Nephron (organoid): Measurements from ENCODE around the gene TECRL.

Experiments
- H3K27ac Mint-ChIP-seq, 3 experiments: 2 replicates each; pipeline ENCODE4 v1.8.0; 2020; ENCODE audit warnings: mixed read lengths in 3 of 3, mild to moderate bottlenecking in 2 of 3, moderate library complexity in 1 of 3
- H3K27me3 Mint-ChIP-seq: 2 replicates; pipeline ENCODE4 v1.8.0; 2021; ENCODE audit warnings: low read depth, mild to moderate bottlenecking, moderate library complexity, mixed read lengths
- H3K36me3 Mint-ChIP-seq: 2 replicates; pipeline ENCODE4 v1.8.0; 2020; ENCODE audit warnings: low read depth, mixed read lengths
- H3K4me1 Mint-ChIP-seq: 2 replicates; pipeline ENCODE4 v1.8.0; 2020; ENCODE audit warnings: mixed read lengths
- H3K4me3 Mint-ChIP-seq, 3 experiments: 2 replicates each; pipeline ENCODE4 v1.8.0; 2020; ENCODE audit warnings: mild to moderate bottlenecking in 3 of 3, mixed read lengths in 3 of 3, moderate library complexity in 2 of 3
- H3K9me3 Mint-ChIP-seq: 2 replicates; pipeline ENCODE4 v1.8.0; 2020; ENCODE audit warnings: mixed read lengths
- CTCF ChIP-seq, 3 experiments: fragments of 200-600 bp; sonication (generic); IDR thresholded peaks; one replicate each; pipeline ENCODE4 v1.5.0; 2021; ENCODE audit warnings: antibody characterized with exemption in 3 of 3; ENCODE audit not compliant: unreplicated experiment in 3 of 3

The TECRL gene

GRCh38 chr4:64266263-64266662 is 143.0 kb downstream of the TECRL start:
- no peaks in the 10 kb centered on the region for H3K4me1 Mint-ChIP-seq
- no peaks in the 10 kb centered on the region for H3K27me3 Mint-ChIP-seq

GRCh38 chr4:64251781-64252180 is 157.5 kb downstream of the TECRL start:
- no peaks in the 10 kb centered on the region for H3K27me3 Mint-ChIP-seq
- H3K27ac Mint-ChIP-seq, result peak overlapping the region in 2 of 3 experiments; percentile 55 to 70
- TF ChIP-seq CTCF (IDR thresholded peaks at IDR 0.05; ENCODE audit: unreplicated experiment in 3 of 3), result no peak
- H3K4me1 Mint-ChIP-seq, result peaks cover 4% of the 10 kb centered on the region
- no peak overlapping the region for H3K4me3 Mint-ChIP-seq
- H3K36me3 Mint-ChIP-seq, result no peaks in the 10 kb centered on the region
- H3K9me3 Mint-ChIP-seq, result peaks cover 14% of the 10 kb centered on the region

More at GRCh38 chr4:64266263-64266662, 143.0 kb downstream of the TECRL start:
- Mint-ChIP-seq H3K4me3 (no peak overlapping the region), H3K27ac (no peak overlapping the region), H3K36me3 (no peaks in the 10 kb centered on the region), H3K9me3 (no peaks in the 10 kb centered on the region)
- no peak for TF ChIP-seq CTCF (IDR thresholded peaks at IDR 0.05; ENCODE audit: unreplicated experiment in 3 of 3)

- no peak overlapping the region for H3K4me3 Mint-ChIP-seq
- peaks cover 14% of the 10 kb centered on the region for H3K9me3 Mint-ChIP-seq
- H3K27ac Mint-ChIP-seq, result no peak overlapping the region
- TF ChIP-seq CTCF (IDR thresholded peaks at IDR 0.05; ENCODE audit: unreplicated experiment in 3 of 3), result no peak
- no peaks in the 10 kb centered on the region for H3K27me3 Mint-ChIP-seq
- H3K4me1 Mint-ChIP-seq, result peaks cover 4% of the 10 kb centered on the region
- no peaks in the 10 kb centered on the region for H3K36me3 Mint-ChIP-seq
These were observed 158.8 kb downstream of the TECRL start for GRCh38 chr4:64250488-64250887.

GRCh38 chr4:64250061-64250460 is 159.2 kb downstream of the TECRL start:
- no peak for TF ChIP-seq CTCF (IDR thresholded peaks at IDR 0.05; ENCODE audit: unreplicated experiment in 3 of 3)
- H3K4me3 Mint-ChIP-seq, result no peak overlapping the region
- H3K36me3 Mint-ChIP-seq, result no peaks in the 10 kb centered on the region
- no peak overlapping the region for H3K27ac Mint-ChIP-seq
- peaks cover 4% of the 10 kb centered on the region for H3K4me1 Mint-ChIP-seq
- peaks cover 14% of the 10 kb centered on the region for H3K9me3 Mint-ChIP-seq
- H3K27me3 Mint-ChIP-seq, result no peaks in the 10 kb centered on the region

GRCh38 chr4:64248186-64248585 is 161.1 kb downstream of the TECRL start:
- H3K27ac Mint-ChIP-seq, result no peak overlapping the region
- no peaks in the 10 kb centered on the region for H3K36me3 Mint-ChIP-seq
- TF ChIP-seq CTCF (IDR thresholded peaks at IDR 0.05; ENCODE audit: unreplicated experiment in 3 of 3), result no peak
- peaks cover 14% of the 10 kb centered on the region for H3K9me3 Mint-ChIP-seq
- no peaks in the 10 kb centered on the region for H3K27me3 Mint-ChIP-seq
- no peak overlapping the region for H3K4me3 Mint-ChIP-seq
- H3K4me1 Mint-ChIP-seq, result peaks cover 4% of the 10 kb centered on the region

- TF ChIP-seq CTCF (IDR thresholded peaks at IDR 0.05; ENCODE audit: unreplicated experiment in 3 of 3), result no peak
- peaks cover 3% of the 10 kb centered on the region for H3K36me3 Mint-ChIP-seq
- H3K27me3 Mint-ChIP-seq, result no peaks in the 10 kb centered on the region
- no peaks in the 10 kb centered on the region for H3K4me1 Mint-ChIP-seq
- no peak overlapping the region for H3K4me3 Mint-ChIP-seq
- peaks cover 59% of the 10 kb centered on the region for H3K9me3 Mint-ChIP-seq
- no peak overlapping the region for H3K27ac Mint-ChIP-seq
These were observed 178.4 kb downstream of the TECRL start for GRCh38 chr4:64230709-64231310.
